H9 (cell line): ENCODE data around the gene UBXN10. TPM values are rescaled to one million over a fixed set of nuclear protein-coding genes. Genes with fewer than 3 reads are reported as not detected.

Experiments used
- DNase-seq: peaks from one replicate; pipeline ENCODE4 v3.0.0-alpha.2; 2017
- H2AFZ ChIP-seq: one replicate; pipeline ENCODE4 v1.6.1; 2013; ENCODE audit warnings: mild to moderate bottlenecking, low read length, control low read depth, moderate library complexity
- H2AK5ac ChIP-seq: 2 replicates; pipeline ENCODE4 v1.6.1; 2013; ENCODE audit warnings: low read length, control low read depth, mixed read lengths; ENCODE audit not compliant: insufficient read length
- H2BK120ac ChIP-seq: one replicate; pipeline ENCODE4 v1.6.1; 2013; ENCODE audit warnings: low read depth, mild to moderate bottlenecking, low read length, control low read depth, inconsistent platforms; ENCODE audit not compliant: poor library complexity, severe bottlenecking
- H2BK12ac ChIP-seq: 2 replicates; pipeline ENCODE4 v1.6.1; 2013; ENCODE audit warnings: low read length, control low read depth, mixed read lengths, low read depth; ENCODE audit not compliant: insufficient read length
- H2BK15ac ChIP-seq: 2 replicates; pipeline ENCODE4 v1.6.1; 2013; ENCODE audit warnings: low read depth, low read length, control low read depth
- H2BK20ac ChIP-seq: one replicate; pipeline ENCODE4 v1.6.1; 2013; ENCODE audit warnings: low read depth, mild to moderate bottlenecking, low read length, control low read depth, inconsistent platforms; ENCODE audit not compliant: poor library complexity, severe bottlenecking
- H2BK5ac ChIP-seq: 2 replicates; pipeline ENCODE4 v1.6.1; 2013; ENCODE audit warnings: low read length, control low read depth, mixed read lengths; ENCODE audit not compliant: insufficient read length
- H3K14ac ChIP-seq: 2 replicates; pipeline ENCODE4 v1.6.1; 2013; ENCODE audit warnings: low read length, control low read depth; ENCODE audit not compliant: insufficient read depth
- H3K18ac ChIP-seq: 2 replicates; pipeline ENCODE4 v1.6.1; 2013; ENCODE audit warnings: low read depth, mild to moderate bottlenecking, mixed read lengths, low read length, control low read depth; ENCODE audit not compliant: insufficient read length
- H3K23ac ChIP-seq: 2 replicates; pipeline ENCODE4 v1.6.1; 2013; ENCODE audit warnings: low read length, control low read depth, mixed read lengths, low read depth; ENCODE audit not compliant: insufficient read length
- H3K23me2 ChIP-seq: 2 replicates; pipeline ENCODE4 v1.6.1; 2013; ENCODE audit warnings: low read depth, mild to moderate bottlenecking, mixed read lengths, low read length, control low read depth; ENCODE audit not compliant: insufficient read length, poor library complexity, severe bottlenecking
- H3K27ac ChIP-seq: 2 replicates; pipeline ENCODE4 v1.5.1; 2013; ENCODE audit warnings: low read length, control low read depth, mixed read lengths, low read depth; ENCODE audit not compliant: insufficient read length
- H3K27me3 ChIP-seq: 2 replicates; pipeline ENCODE4 v1.6.1; 2013; ENCODE audit warnings: low read length, control low read depth, inconsistent platforms; ENCODE audit not compliant: insufficient read depth
- H3K4ac ChIP-seq: 2 replicates; pipeline ENCODE4 v1.6.1; 2013; ENCODE audit warnings: low read depth, mild to moderate bottlenecking, control low read depth, inconsistent platforms, low read length, moderate library complexity
- H3K4me1 ChIP-seq: 2 replicates; pipeline ENCODE4 v1.6.1; 2013; ENCODE audit warnings: low read length, control low read depth, inconsistent platforms; ENCODE audit not compliant: insufficient read depth
- H3K4me2 ChIP-seq: 2 replicates; pipeline ENCODE4 v1.6.1; 2013; ENCODE audit warnings: low read length, control low read depth, mixed read lengths; ENCODE audit not compliant: insufficient read length, insufficient read depth
- H3K56ac ChIP-seq: 2 replicates; pipeline ENCODE4 v1.6.1; 2013; ENCODE audit warnings: low read depth, mild to moderate bottlenecking, mixed read lengths, low read length, control low read depth; ENCODE audit not compliant: insufficient read length
- H3K79me1 ChIP-seq: 2 replicates; pipeline ENCODE4 v1.6.1; 2013; ENCODE audit warnings: low read depth, mild to moderate bottlenecking, moderate library complexity, low read length, control low read depth, inconsistent platforms; ENCODE audit not compliant: insufficient read depth, poor library complexity, severe bottlenecking
- H3K79me2 ChIP-seq: 2 replicates; pipeline ENCODE4 v1.6.1; 2013; ENCODE audit warnings: low read length, control low read depth, inconsistent platforms; ENCODE audit not compliant: insufficient read depth
- H3K9ac ChIP-seq: 2 replicates; pipeline ENCODE4 v1.6.1; 2013; ENCODE audit warnings: low read length, control low read depth, mixed read lengths; ENCODE audit not compliant: insufficient read length; ENCODE audit errors: extremely low read depth
- H3K9me3 ChIP-seq: one replicate; pipeline ENCODE4 v1.6.1; 2013; ENCODE audit warnings: low read depth, low read length, inconsistent platforms; ENCODE audit not compliant: control insufficient read depth
- H3T11ph ChIP-seq: one replicate; pipeline ENCODE4 v1.6.1; 2013; ENCODE audit warnings: mild to moderate bottlenecking, low read length, control low read depth, inconsistent platforms
- H4K20me1 ChIP-seq: one replicate; pipeline ENCODE4 v1.6.1; 2013; ENCODE audit not compliant: control insufficient read depth, insufficient read length, insufficient read depth
- H4K5ac ChIP-seq: 2 replicates; pipeline ENCODE4 v1.6.1; 2013; ENCODE audit warnings: low read depth, mild to moderate bottlenecking, mixed read lengths, low read length, control low read depth; ENCODE audit not compliant: insufficient read length
- H4K8ac ChIP-seq: replicated peaks from 2 replicates; pipeline ENCODE4 v1.6.1; 2013; ENCODE audit warnings: low read length, control low read depth, mixed read lengths, low read depth; ENCODE audit not compliant: insufficient read length
- H4K91ac ChIP-seq: 2 replicates; pipeline ENCODE4 v1.6.1; 2013; ENCODE audit warnings: low read depth, mild to moderate bottlenecking, moderate library complexity, mixed read lengths, low read length, control low read depth; ENCODE audit not compliant: insufficient read length
- H3K27ac Mint-ChIP-seq, 3 experiments: 2 replicates in 2 of 3; 3 replicates in 1 of 3; pipeline ENCODE4 v1.8.0; 2020 to 2021; ENCODE audit warnings: mixed read lengths in 3 of 3, mild to moderate bottlenecking in 1 of 3, moderate library complexity in 1 of 3
- H3K27me3 Mint-ChIP-seq: 2 replicates; pipeline ENCODE4 v1.8.0; 2021; ENCODE audit warnings: low read depth, mild to moderate bottlenecking, moderate library complexity, mixed read lengths
- H3K36me3 Mint-ChIP-seq, 3 experiments: 2 replicates in 2 of 3; 3 replicates in 1 of 3; pipeline ENCODE4 v1.8.0; 2020 to 2021; ENCODE audit warnings: low read depth in 3 of 3, mixed read lengths in 3 of 3; ENCODE audit not compliant: insufficient read depth in 1 of 3
- H3K4me1 Mint-ChIP-seq, 2 experiments: 2 replicates each; pipeline ENCODE4 v1.8.0; 2020; ENCODE audit warnings: mixed read lengths in 2 of 2
- H3K4me3 Mint-ChIP-seq, 2 experiments: 2 replicates in 1 of 2; 3 replicates in 1 of 2; pipeline ENCODE4 v1.8.0; 2020 to 2021; ENCODE audit warnings: mild to moderate bottlenecking in 2 of 2, mixed read lengths in 2 of 2, moderate library complexity in 1 of 2
- H3K9me3 Mint-ChIP-seq, 2 experiments: 2 replicates in 1 of 2; 3 replicates in 1 of 2; pipeline ENCODE4 v1.8.0; 2020; ENCODE audit warnings: mild to moderate bottlenecking in 2 of 2, mixed read lengths in 2 of 2, moderate library complexity in 1 of 2
- CTCF ChIP-seq: fragments of 200-600 bp; sonication (generic); conservative IDR thresholded peaks from 3 replicates; pipeline ENCODE4 v1.8.0; 2021; ENCODE audit warnings: antibody characterized with exemption, mild to moderate bottlenecking
- WGBS: extraction: QIAGEN DNeasy Blood & Tissue Kit; methylation state at CpG from one replicate; pipeline ENCODE4 v1.1.7; 2013; ENCODE audit warnings: missing lambda C conversion rate, low lambda C conversion rate, mixed read lengths; ENCODE audit not compliant: insufficient read length; ENCODE audit errors: extremely low coverage; 5-methylcytosine and 5-hydroxymethylcytosine counted together
- total RNA-seq: library from RNA; stranded (reverse); gene quantifications from 2 replicates; pipeline ENCODE4 v1.2.1, GENCODE V29; 2021

Gene UBXN10
- total RNA-seq, 1 experiment from 2014 or later: 0.59 TPM

GRCh38 chr1:20202166-20202565 lies 16.3 kb downstream of the UBXN10 start:
- H3K27me3 Mint-ChIP-seq: peaks cover 18% of the 10 kb centered on the region

More at GRCh38 chr1:20202166-20202565, 16.3 kb downstream of the UBXN10 start:
- H3K4me1 Mint-ChIP-seq: peaks cover 5 to 7% of the 10 kb centered on the region in 2 experiments; a peak in 2 of 4 replicates
- Histone ChIP-seq H4K5ac (no peak overlapping the region), H3K79me1 (no peaks in the 10 kb centered on the region), H3K4me1 (no peaks in the 10 kb centered on the region), H3K9ac (no peak overlapping the region), H3T11ph (no peak overlapping the region), H2BK20ac (no peak overlapping the region), H3K79me2 (no peaks in the 10 kb centered on the region), H2BK15ac (no peak overlapping the region), H2AFZ (no peak overlapping the region), H3K4ac (no peak overlapping the region), H2AK5ac (no peak overlapping the region), H3K27ac (no peak overlapping the region), H3K27me3 (no peaks in the 10 kb centered on the region), H2BK12ac (no peak overlapping the region), H4K91ac (no peak overlapping the region), H3K56ac (no peak overlapping the region), H3K4me2 (no peak overlapping the region), H3K14ac (no peak overlapping the region), H3K23ac (no peak overlapping the region), H2BK5ac (no peak overlapping the region), H4K8ac (no peak overlapping the region), H4K20me1 (no peaks in the 10 kb centered on the region), H3K23me2 (no peaks in the 10 kb centered on the region), H3K9me3 (no peaks in the 10 kb centered on the region), H2BK120ac (no peak overlapping the region), H3K18ac (no peak overlapping the region)
- no peaks in the 10 kb centered on the region for H3K9me3 Mint-ChIP-seq
- DNase-seq: no peak
- no peak overlapping the region for H3K27ac Mint-ChIP-seq
- no peak overlapping the region for H3K4me3 Mint-ChIP-seq
- TF ChIP-seq CTCF: no peak
- WGBS: no CpG with 5 or more reads among the region's 5 CpGs
- H3K36me3 Mint-ChIP-seq: no peaks in the 10 kb centered on the region
